ENCODE measurements around the gene AGPAT2.

The AGPAT2 gene

GRCh38 chr9:136686794-136687711, at the start of gene AGPAT2:
AGPAT2 (minus strand) TSS chr9:136687457; CDS start chr9:136687357, 100 bp downstream.
- peak; percentile 90 to 93 for ATAC-seq

- no peak for ATAC-seq
Measured at GRCh38 chr9:136735812-136736480, 48.7 kb upstream of the AGPAT2 start.

- peak; percentile 55 to 83 for ATAC-seq
Measured at GRCh38 chr9:136734837-136735496, 47.7 kb upstream of the AGPAT2 start.

- ATAC-seq = no peak
Measured at GRCh38 chr9:136733611-136734010, 46.4 kb upstream of the AGPAT2 start.

- no peak for ATAC-seq
Measured at GRCh38 chr9:136732444-136733178, 45.4 kb upstream of the AGPAT2 start.

- ATAC-seq = no peak
Measured at GRCh38 chr9:136729926-136730325, 42.7 kb upstream of the AGPAT2 start.

GRCh38 chr9:136729144-136729543, 41.9 kb upstream of the AGPAT2 start:
- ATAC-seq = no peak

GRCh38 chr9:136728548-136729123, 41.4 kb upstream of the AGPAT2 start:
- peak; percentile 1 to 14 for ATAC-seq

GRCh38 chr9:136728080-136728547, 40.9 kb upstream of the AGPAT2 start:
- ATAC-seq = peak; percentile 68 to 77

- ATAC-seq = peak; percentile 34 to 53
Measured at GRCh38 chr9:136726631-136727191, 39.5 kb upstream of the AGPAT2 start.

GRCh38 chr9:136726118-136726517, 38.9 kb upstream of the AGPAT2 start:
- no peak for ATAC-seq

- ATAC-seq = no peak
Measured at GRCh38 chr9:136725612-136726011, 38.4 kb upstream of the AGPAT2 start.

GRCh38 chr9:136724772-136725171, 37.5 kb upstream of the AGPAT2 start:
- ATAC-seq = no peak

GRCh38 chr9:136723989-136724388, 36.7 kb upstream of the AGPAT2 start:
- no peak for ATAC-seq

GRCh38 chr9:136723362-136723976, 36.2 kb upstream of the AGPAT2 start:
- ATAC-seq = no peak

GRCh38 chr9:136722969-136723356, 35.7 kb upstream of the AGPAT2 start:
- no peak for ATAC-seq

- no peak for ATAC-seq
Measured at GRCh38 chr9:136722093-136722968, 35.1 kb upstream of the AGPAT2 start.

- no peak for ATAC-seq
Measured at GRCh38 chr9:136721339-136722092, 34.3 kb upstream of the AGPAT2 start.

GRCh38 chr9:136720898-136721338, 33.7 kb upstream of the AGPAT2 start:
- no peak for ATAC-seq
